HEK293 (cell line): ENCODE measurements around the gene UBQLN1.

Source experiments
- CTCF ChIA-PET: fragments of 350-600 bp; formaldehyde crosslinking; extraction: SDS; loops from one replicate; lab custom pipeline; 2021; ENCODE audit warnings: antibody characterized with exemption; lab: Yijun Ruan, JAX
- POLR2A ChIA-PET: fragments of 300-600 bp; formaldehyde crosslinking; extraction: SDS; loops from one replicate; lab custom pipeline; 2020; ENCODE audit warnings: antibody characterized with exemption, inconsistent platforms; lab: Yijun Ruan, JAX
- H3K27ac ChIP-seq: fragments of 200-500 bp; sonication (Bioruptor generic); 2 replicates; pipeline ENCODE4 v1.5.1; 2014; ENCODE audit warnings: low read depth, low read length, control low read depth, inconsistent platforms; ENCODE audit errors: extremely low read depth
- H3K36me3 ChIP-seq, 2 experiments: fragments of 200-500 bp in 1 of 2; sonication (Bioruptor generic) in 1 of 2; 1 replicate in 1 of 2; 2 replicates in 1 of 2; pipeline ENCODE4 v1.5.1; 2014 to 2017; ENCODE audit warnings: inconsistent platforms in 2 of 2, low read length in 2 of 2; ENCODE audit not compliant: control insufficient read depth in 2 of 2, insufficient read depth in 1 of 2
- H3K4me1 ChIP-seq: fragments of 200-500 bp; sonication (Bioruptor generic); 2 replicates; pipeline ENCODE4 v1.5.1; 2014; ENCODE audit warnings: mild to moderate bottlenecking, low read length, inconsistent platforms; ENCODE audit not compliant: control insufficient read depth, insufficient read depth
- H3K4me3 ChIP-seq: 2 replicates; pipeline ENCODE4 v1.5.1; 2011; ENCODE audit warnings: low read depth, mild to moderate bottlenecking, control low read depth, low read length, moderate library complexity
- H3K9me3 ChIP-seq: fragments of 200-500 bp; sonication (Bioruptor generic); 2 replicates; pipeline ENCODE4 v1.5.1; 2014; ENCODE audit warnings: low read depth, low read length, inconsistent platforms; ENCODE audit not compliant: control insufficient read depth, insufficient read depth
- CTCF ChIP-seq: fragments of 450-650 bp; formaldehyde crosslinking; IDR thresholded peaks from 2 replicates; pipeline ENCODE4 v1.5.1; 2016; ENCODE audit warnings: missing biosample characterization, missing genetic modification characterization
- GLI2 ChIP-seq: fragments of 450-650 bp; formaldehyde crosslinking; IDR thresholded peaks from 2 replicates; pipeline ENCODE4; 2017; ENCODE audit warnings: missing biosample characterization, missing genetic modification characterization, low read depth, borderline replicate concordance
- GLI4 ChIP-seq: fragments of 450-650 bp; formaldehyde crosslinking; IDR thresholded peaks from 2 replicates; pipeline ENCODE4 v1.5.1; 2016; ENCODE audit warnings: missing biosample characterization, missing genetic modification characterization
- HOXA7 ChIP-seq: sonication (generic); formaldehyde crosslinking; IDR thresholded peaks from 2 replicates; pipeline ENCODE4 v1.8.1; 2022; ENCODE audit warnings: missing genetic modification reagents, borderline replicate concordance
- MYNN ChIP-seq: fragments of 450-650 bp; formaldehyde crosslinking; IDR thresholded peaks from 2 replicates; pipeline ENCODE4 v1.5.1; 2016; ENCODE audit warnings: missing biosample characterization, missing genetic modification characterization, borderline replicate concordance
- TRIM28 ChIP-seq: IDR thresholded peaks from 2 replicates; pipeline ENCODE4 v1.6.1; 2011; ENCODE audit warnings: low read length, control low read depth, borderline replicate concordance
- TSHZ1 ChIP-seq: fragments of 450-650 bp; formaldehyde crosslinking; IDR thresholded peaks from 2 replicates; pipeline ENCODE4 v1.5.1; 2016; ENCODE audit warnings: missing biosample characterization, missing genetic modification characterization, borderline replicate concordance
- YY1 ChIP-seq: fragments of 450-650 bp; formaldehyde crosslinking; IDR thresholded peaks from 2 replicates; pipeline ENCODE4 v1.5.1; 2018; ENCODE audit warnings: missing biosample characterization, missing genetic modification characterization
- ZBTB8A ChIP-seq: fragments of 450-650 bp; formaldehyde crosslinking; IDR thresholded peaks from 2 replicates; pipeline ENCODE4 v1.5.1; 2016; ENCODE audit warnings: missing biosample characterization, missing genetic modification characterization
- ZFP3 ChIP-seq: fragments of 450-650 bp; formaldehyde crosslinking; IDR thresholded peaks from 2 replicates; pipeline ENCODE4 v1.5.1; 2016; ENCODE audit warnings: low read depth, missing biosample characterization, missing genetic modification characterization
- ZNF114 ChIP-seq: fragments of 450-650 bp; formaldehyde crosslinking; IDR thresholded peaks from 2 replicates; pipeline ENCODE4 v1.5.0; 2017; ENCODE audit warnings: missing biosample characterization, missing genetic modification characterization
- ZNF133 ChIP-seq: fragments of 450-650 bp; formaldehyde crosslinking; IDR thresholded peaks from 2 replicates; pipeline ENCODE4 v1.5.1; 2016; ENCODE audit warnings: missing biosample characterization, missing genetic modification characterization
- ZNF24 ChIP-seq: fragments of 450-650 bp; formaldehyde crosslinking; IDR thresholded peaks from 2 replicates; pipeline ENCODE4 v1.5.1; 2016; ENCODE audit warnings: missing biosample characterization, missing genetic modification characterization
- ZNF335 ChIP-seq: fragments of 450-650 bp; formaldehyde crosslinking; conservative IDR thresholded peaks from 2 replicates; pipeline ENCODE4 v1.5.1; 2016; ENCODE audit warnings: missing biosample characterization, missing genetic modification characterization
- ZNF341 ChIP-seq: fragments of 450-650 bp; formaldehyde crosslinking; IDR thresholded peaks from 2 replicates; pipeline ENCODE4; 2016; ENCODE audit warnings: low read depth, missing biosample characterization, missing genetic modification characterization
- ZNF350 ChIP-seq: fragments of 450-650 bp; formaldehyde crosslinking; IDR thresholded peaks from 2 replicates; pipeline ENCODE4 v1.5.0; 2017; ENCODE audit warnings: missing biosample characterization, mild to moderate bottlenecking, missing genetic modification characterization
- ZNF366 ChIP-seq: fragments of 450-650 bp; formaldehyde crosslinking; conservative IDR thresholded peaks from 2 replicates; pipeline ENCODE4 v1.5.1; 2016; ENCODE audit warnings: missing biosample characterization, missing genetic modification characterization
- ZNF433 ChIP-seq: fragments of 450-650 bp; formaldehyde crosslinking; IDR thresholded peaks from 2 replicates; pipeline ENCODE4 v1.5.1; 2016; ENCODE audit warnings: missing biosample characterization, missing genetic modification characterization, low read depth
- ZNF501 ChIP-seq: fragments of 450-650 bp; formaldehyde crosslinking; IDR thresholded peaks from 2 replicates; pipeline ENCODE4 v1.5.1; 2016; ENCODE audit warnings: missing biosample characterization, missing genetic modification characterization
- ZNF518A ChIP-seq: fragments of 450-650 bp; formaldehyde crosslinking; conservative IDR thresholded peaks from 2 replicates; pipeline ENCODE4 v1.5.1; 2016; ENCODE audit warnings: low read depth, missing biosample characterization, missing genetic modification characterization
- ZNF654 ChIP-seq: fragments of 450-650 bp; formaldehyde crosslinking; IDR thresholded peaks from 2 replicates; pipeline ENCODE4 v1.5.1; 2016; ENCODE audit warnings: low read depth, missing biosample characterization, missing genetic modification characterization
- ZNF660 ChIP-seq: fragments of 450-650 bp; IDR thresholded peaks from 2 replicates; pipeline ENCODE4 v1.5.1; 2018; ENCODE audit warnings: missing biosample characterization, mild to moderate bottlenecking, missing genetic modification characterization
- ZSCAN16 ChIP-seq: fragments of 450-650 bp; formaldehyde crosslinking; IDR thresholded peaks from 2 replicates; pipeline ENCODE4 v1.5.1; 2016; ENCODE audit warnings: missing biosample characterization, missing genetic modification characterization
- ZSCAN5A ChIP-seq: fragments of 450-650 bp; formaldehyde crosslinking; IDR thresholded peaks from 2 replicates; pipeline ENCODE4 v1.5.1; 2016; ENCODE audit warnings: missing biosample characterization, missing genetic modification characterization

Gene UBQLN1

GRCh38 chr9:83714329-83714728 is 6.6 kb upstream of the UBQLN1 start:
- POLR2A ChIA-PET = no interaction called here
- no peak overlapping the region for H3K4me3 ChIP-seq
- no peak overlapping the region for H3K27ac ChIP-seq
- H3K4me1 ChIP-seq = no peaks in the 10 kb centered on the region
- no peaks in the 10 kb centered on the region for H3K9me3 ChIP-seq
- TF ChIP-seq ZNF654 (tag by site-specific recombination) (no peak), ZSCAN5A (no peak), GLI2 (no peak), ZNF133 (tag by site-specific recombination) (no peak), ZNF660 (no peak), ZNF350 (tag by site-specific recombination) (no peak), GLI4 (tag by site-specific recombination) (no peak), ZNF24 (no peak), ZNF114 (tag by site-specific recombination) (no peak), ZFP3 (tag by site-specific recombination) (no peak)
- no peaks in the 10 kb centered on the region for H3K36me3 ChIP-seq
- CTCF ChIA-PET = no interaction called here

- Histone ChIP-seq H3K4me1 (no peaks in the 10 kb centered on the region), H3K9me3 (no peaks in the 10 kb centered on the region), H3K36me3 (peaks cover 0 to 4% of the 10 kb centered on the region in 2 experiments; a peak in 1 of 3 replicates), H3K4me3 (peak overlapping the region; percentile 93), H3K27ac (peak overlapping the region; percentile 98)
- ChIA-PET POLR2A (interaction anchor here (0.6 to 1.9 kb wide), 9 partner anchors 9 to 129 kb away, joined by 3 to 9 read pairs (median 4); partner anchors contain the start of gene IDNK), CTCF (interaction anchor here (0.7 to 1.5 kb wide), 4 partner anchors 30 to 113 kb away, joined by 3 to 4 read pairs (median 4); no protein-coding TSS in a partner anchor)
- TF ChIP-seq YY1 (tag by site-specific recombination) (no peak), ZNF366 (no peak), ZNF501 (tag by site-specific recombination) (no peak), ZNF335 (tag by site-specific recombination) (peak; percentile 40; the same call in 1 of the 2 replicates), MYNN (tag by site-specific recombination) (no peak), ZBTB8A (tag by site-specific recombination) (peak; percentile 27; the same call in 1 of the 2 replicates), ZSCAN16 (tag by site-specific recombination) (no peak), ZNF341 (peak; percentile 2), CTCF (tag by site-specific recombination) (peak; percentile 24; the same call in 1 of the 2 replicates), TRIM28 (no peak), ZNF518A (tag by site-specific recombination) (no peak), HOXA7 (no peak; the same call in 1 of the 2 replicates), ZNF433 (tag by site-specific recombination) (no peak), TSHZ1 (tag by site-specific recombination) (no peak)
These were observed 879 bp upstream of the UBQLN1 start for GRCh38 chr9:83708515-83709158.
